ENCODE results near the gene SCAPER.
"Not testable (repeated sequence)": the region's sequence is repeated elsewhere in the genome, so short reads cannot be mapped to it uniquely, and the experiment has no call there.

Gene SCAPER

GRCh38 chr15:76752549-76752948 lies 152.6 kb downstream of the SCAPER start:
- Histone ChIP-seq H3K27ac (no peak overlapping the region), H3K9me3 (no peaks in the 10 kb centered on the region), H3K4me3 (ENCODE audit: low read depth in 1 of 2, low read length in 1 of 2) (no peak overlapping the region), H3K36me3 (peaks cover 2% of the 10 kb centered on the region), H3K4me1 (ENCODE audit: control insufficient read depth in 1 of 2, insufficient read depth in 1 of 2, low read depth in 1 of 2, low read length in 1 of 2) (peaks cover 8 to 10% of the 10 kb centered on the region in 2 experiments), H3K27me3 (no peaks in the 10 kb centered on the region)
- TF ChIP-seq, protein P1, sequence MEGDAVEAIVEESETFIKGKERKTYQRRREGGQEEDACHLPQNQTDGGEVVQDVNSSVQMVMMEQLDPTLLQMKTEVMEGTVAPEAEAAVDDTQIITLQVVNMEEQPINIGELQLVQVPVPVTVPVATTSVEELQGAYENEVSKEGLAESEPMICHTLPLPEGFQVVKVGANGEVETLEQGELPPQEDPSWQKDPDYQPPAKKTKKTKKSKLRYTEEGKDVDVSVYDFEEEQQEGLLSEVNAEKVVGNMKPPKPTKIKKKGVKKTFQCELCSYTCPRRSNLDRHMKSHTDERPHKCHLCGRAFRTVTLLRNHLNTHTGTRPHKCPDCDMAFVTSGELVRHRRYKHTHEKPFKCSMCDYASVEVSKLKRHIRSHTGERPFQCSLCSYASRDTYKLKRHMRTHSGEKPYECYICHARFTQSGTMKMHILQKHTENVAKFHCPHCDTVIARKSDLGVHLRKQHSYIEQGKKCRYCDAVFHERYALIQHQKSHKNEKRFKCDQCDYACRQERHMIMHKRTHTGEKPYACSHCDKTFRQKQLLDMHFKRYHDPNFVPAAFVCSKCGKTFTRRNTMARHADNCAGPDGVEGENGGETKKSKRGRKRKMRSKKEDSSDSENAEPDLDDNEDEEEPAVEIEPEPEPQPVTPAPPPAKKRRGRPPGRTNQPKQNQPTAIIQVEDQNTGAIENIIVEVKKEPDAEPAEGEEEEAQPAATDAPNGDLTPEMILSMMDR (IDR thresholded peaks at IDR 0.05) = no peak

DNA sequence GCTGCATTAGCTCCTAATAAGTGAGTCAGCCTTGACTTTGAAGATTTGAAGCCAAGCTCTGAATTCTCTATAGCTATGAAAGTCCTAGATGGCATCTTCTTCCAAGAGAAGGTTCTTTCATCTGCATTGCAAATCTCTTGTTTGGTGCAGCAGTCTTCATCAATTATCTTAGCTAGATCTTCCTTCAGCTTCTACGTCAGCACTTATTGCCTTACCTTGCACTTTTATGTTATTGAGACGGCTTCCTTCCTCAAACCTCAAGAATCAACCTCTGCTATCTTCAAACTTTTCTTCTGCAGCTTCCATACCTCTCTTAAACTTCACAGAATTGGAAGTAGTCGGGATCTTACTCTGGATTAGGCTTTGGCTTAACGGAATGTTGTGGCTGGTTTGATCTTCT lies 167.6 kb downstream of the SCAPER start:
- no peaks in the 10 kb centered on the region for H3K27me3 ChIP-seq
- TF ChIP-seq, protein P1 (IDR thresholded peaks at IDR 0.05) = no peak
- no peaks in the 10 kb centered on the region for H3K4me1 ChIP-seq (ENCODE audit: control insufficient read depth in 1 of 2, insufficient read depth in 1 of 2, low read depth in 1 of 2, low read length in 1 of 2)

GRCh38 chr15:76732321-76732720 lies 172.8 kb downstream of the SCAPER start:
- H3K36me3 ChIP-seq = peaks cover 17% of the 10 kb centered on the region
- H3K4me3 ChIP-seq (ENCODE audit: low read depth in 1 of 2, low read length in 1 of 2); H3K27me3 ChIP-seq; H3K4me1 ChIP-seq (ENCODE audit: control insufficient read depth in 1 of 2, insufficient read depth in 1 of 2, low read depth in 1 of 2, low read length in 1 of 2); H3K27ac ChIP-seq; H3K9me3 ChIP-seq: not testable (repeated sequence)

More for the DNA sequence above, 167.6 kb downstream of the SCAPER start:
- no peak overlapping the region for H3K4me3 ChIP-seq (ENCODE audit: low read depth in 1 of 2, low read length in 1 of 2)
- peaks cover 5% of the 10 kb centered on the region for H3K36me3 ChIP-seq
- H3K27ac ChIP-seq = no peak overlapping the region
- no peaks in the 10 kb centered on the region for H3K9me3 ChIP-seq

GRCh38 chr15:76730262-76730661 lies 174.9 kb downstream of the SCAPER start:
- H3K4me1 ChIP-seq (ENCODE audit: control insufficient read depth in 1 of 2, insufficient read depth in 1 of 2, low read depth in 1 of 2, low read length in 1 of 2) = no peaks in the 10 kb centered on the region
- no peaks in the 10 kb centered on the region for H3K9me3 ChIP-seq
- H3K4me3 ChIP-seq (ENCODE audit: low read depth in 1 of 2, low read length in 1 of 2) = no peak overlapping the region
- H3K27ac ChIP-seq = no peak overlapping the region
- peaks cover 17% of the 10 kb centered on the region for H3K36me3 ChIP-seq
- TF ChIP-seq, protein P1 (IDR thresholded peaks at IDR 0.05) = no peak
- no peaks in the 10 kb centered on the region for H3K27me3 ChIP-seq

GRCh38 chr15:76718863-76719262 lies 186.3 kb downstream of the SCAPER start:
- H3K27me3 ChIP-seq = no peaks in the 10 kb centered on the region
- H3K4me3 ChIP-seq (ENCODE audit: low read depth in 1 of 2, low read length in 1 of 2) = no peak overlapping the region
- no peak overlapping the region for H3K27ac ChIP-seq
- TF ChIP-seq, protein P1 (IDR thresholded peaks at IDR 0.05) = no peak
- no peaks in the 10 kb centered on the region for H3K4me1 ChIP-seq (ENCODE audit: control insufficient read depth in 1 of 2, insufficient read depth in 1 of 2, low read depth in 1 of 2, low read length in 1 of 2)
- no peaks in the 10 kb centered on the region for H3K36me3 ChIP-seq
- no peaks in the 10 kb centered on the region for H3K9me3 ChIP-seq

GRCh38 chr15:76714950-76715349 lies 190.2 kb downstream of the SCAPER start:
- Histone ChIP-seq H3K27ac (no peak overlapping the region), H3K9me3 (no peaks in the 10 kb centered on the region), H3K4me3 (ENCODE audit: low read depth in 1 of 2, low read length in 1 of 2) (no peak overlapping the region), H3K36me3 (no peaks in the 10 kb centered on the region), H3K4me1 (ENCODE audit: control insufficient read depth in 1 of 2, insufficient read depth in 1 of 2, low read depth in 1 of 2, low read length in 1 of 2) (no peaks in the 10 kb centered on the region), H3K27me3 (no peaks in the 10 kb centered on the region)
- TF ChIP-seq, protein P1 (IDR thresholded peaks at IDR 0.05) = no peak

Measured in neutrophil (primary cell).